Right forelimb (tissue), 1 donor: ENCODE results near the gene PHRF1.
A peak's percentile ranks its signal among the peaks of the same experiment; 100 is the strongest.
"Not testable (repeated sequence)": the region's sequence is repeated elsewhere in the genome, so short reads cannot be mapped to it uniquely, and the experiment has no call there.

Experiments used
- DNase-seq: peaks from one replicate; pipeline ENCODE4 v3.0.0-alpha.2; 2018

The PHRF1 gene

DNA sequence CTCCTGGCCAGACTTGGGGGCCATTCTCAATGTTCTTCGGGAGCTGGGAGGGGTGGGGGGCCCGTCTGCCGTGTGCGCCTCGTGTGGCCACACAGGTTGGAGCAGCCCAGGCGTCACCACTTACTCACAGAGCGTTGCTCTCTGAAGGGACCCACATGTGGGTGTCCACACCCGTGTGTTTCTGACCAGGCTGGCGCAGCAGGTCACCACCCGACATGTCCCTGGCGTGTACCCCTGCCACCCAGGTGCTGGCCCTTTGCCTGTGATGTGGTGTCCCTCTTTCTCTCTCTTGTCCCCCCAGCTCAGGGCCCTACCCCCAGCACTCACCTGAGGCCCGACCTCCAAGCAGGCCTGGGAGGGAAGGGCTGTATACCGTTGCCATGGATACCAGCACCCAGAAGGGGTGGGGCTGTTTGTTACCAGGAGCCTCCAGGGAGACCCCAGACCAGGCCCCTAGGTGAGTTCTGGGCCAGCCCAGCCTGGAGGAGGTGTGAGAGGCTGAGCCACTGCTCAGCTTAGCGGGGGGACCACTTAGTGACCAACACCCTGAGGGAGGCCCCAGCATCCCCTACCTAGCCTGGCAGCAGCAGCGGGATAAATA lies 17.1 kb upstream of the PHRF1 start:
- DNase-seq, result no peak

DNA sequence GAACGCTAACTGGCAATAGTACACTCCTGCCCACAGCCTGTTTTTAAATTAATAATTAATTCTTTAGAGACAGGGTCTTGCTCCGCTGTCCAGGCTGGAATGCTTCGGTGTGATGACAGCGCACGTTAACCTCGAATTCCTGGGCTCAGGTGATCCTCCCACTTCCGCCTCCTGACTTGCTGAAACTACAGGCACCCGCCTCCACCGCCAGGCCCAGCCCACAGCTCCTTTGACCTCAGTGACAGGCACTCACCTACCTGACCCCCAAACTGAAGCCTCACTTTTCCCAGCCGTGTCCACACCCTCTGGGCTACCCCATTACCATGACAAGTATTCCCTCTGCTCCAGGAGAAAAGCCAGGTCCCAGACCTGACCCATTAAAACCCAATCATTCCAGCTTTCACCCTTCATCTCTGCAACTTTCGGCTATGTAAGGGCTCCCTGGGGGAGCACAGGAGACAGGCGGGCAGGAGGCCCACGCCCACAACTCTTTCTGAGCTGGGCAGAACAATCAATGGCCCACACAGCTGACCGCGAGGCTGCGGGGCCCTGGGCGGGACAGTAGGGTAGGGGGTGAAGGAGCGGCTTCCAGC lies 16.5 kb upstream of the PHRF1 start:
- DNase-seq, result no peak

DNA sequence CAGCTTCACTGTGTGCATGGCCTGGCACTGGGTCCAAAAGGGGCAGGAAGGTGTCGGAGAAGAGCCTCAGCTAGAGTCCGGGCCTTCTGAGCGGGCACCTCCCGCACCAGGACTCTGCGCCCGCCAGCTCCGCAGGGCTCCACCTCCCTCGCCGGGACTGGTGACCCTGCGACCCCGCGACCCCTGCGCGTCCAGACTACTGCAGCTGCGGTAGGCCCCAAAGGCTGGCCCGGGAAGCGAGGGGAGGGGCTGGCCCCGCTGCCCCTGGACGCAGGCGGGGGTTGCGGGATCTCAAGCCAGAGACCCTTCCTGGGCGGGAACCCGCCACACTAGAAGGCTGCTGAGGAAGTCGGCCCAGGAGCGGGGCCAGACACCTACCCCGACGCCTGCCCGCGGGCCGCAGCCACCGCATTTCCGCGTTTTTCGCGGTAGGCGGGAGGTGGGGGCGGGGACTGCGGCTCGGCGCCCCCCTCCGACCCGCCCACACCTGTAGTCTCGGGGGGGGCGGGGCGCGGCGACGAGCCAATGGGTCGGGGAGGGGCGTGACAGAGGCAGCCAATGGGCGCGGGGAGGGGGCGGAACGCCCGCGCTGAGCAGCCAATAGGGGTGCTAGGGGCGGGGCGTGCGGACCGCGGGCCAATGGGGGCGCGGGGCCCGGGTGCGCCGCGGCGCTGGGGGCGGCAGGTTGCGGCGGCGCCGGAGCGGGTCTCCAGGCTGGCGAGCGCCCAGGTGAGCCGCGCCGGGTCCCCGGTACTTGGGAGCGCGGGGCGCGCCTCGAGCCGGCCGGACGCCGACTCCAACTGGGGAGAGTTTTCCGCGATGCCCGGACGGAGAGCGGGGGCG lies 15.7 kb upstream of the PHRF1 start, which contains the start of the genes LMNTD2 and RASSF7:
Gene LMNTD2, minus strand, starts transcription at position 434 of the 843 bp plus-strand sequence. Its CDS starts 22 bp downstream, at position 412.
Gene RASSF7, plus strand, starts transcription at position 666 of the 843 bp plus-strand sequence. CDS start 799 bp downstream, outside the sequence.
- peak; percentile 94 for DNase-seq

DNA sequence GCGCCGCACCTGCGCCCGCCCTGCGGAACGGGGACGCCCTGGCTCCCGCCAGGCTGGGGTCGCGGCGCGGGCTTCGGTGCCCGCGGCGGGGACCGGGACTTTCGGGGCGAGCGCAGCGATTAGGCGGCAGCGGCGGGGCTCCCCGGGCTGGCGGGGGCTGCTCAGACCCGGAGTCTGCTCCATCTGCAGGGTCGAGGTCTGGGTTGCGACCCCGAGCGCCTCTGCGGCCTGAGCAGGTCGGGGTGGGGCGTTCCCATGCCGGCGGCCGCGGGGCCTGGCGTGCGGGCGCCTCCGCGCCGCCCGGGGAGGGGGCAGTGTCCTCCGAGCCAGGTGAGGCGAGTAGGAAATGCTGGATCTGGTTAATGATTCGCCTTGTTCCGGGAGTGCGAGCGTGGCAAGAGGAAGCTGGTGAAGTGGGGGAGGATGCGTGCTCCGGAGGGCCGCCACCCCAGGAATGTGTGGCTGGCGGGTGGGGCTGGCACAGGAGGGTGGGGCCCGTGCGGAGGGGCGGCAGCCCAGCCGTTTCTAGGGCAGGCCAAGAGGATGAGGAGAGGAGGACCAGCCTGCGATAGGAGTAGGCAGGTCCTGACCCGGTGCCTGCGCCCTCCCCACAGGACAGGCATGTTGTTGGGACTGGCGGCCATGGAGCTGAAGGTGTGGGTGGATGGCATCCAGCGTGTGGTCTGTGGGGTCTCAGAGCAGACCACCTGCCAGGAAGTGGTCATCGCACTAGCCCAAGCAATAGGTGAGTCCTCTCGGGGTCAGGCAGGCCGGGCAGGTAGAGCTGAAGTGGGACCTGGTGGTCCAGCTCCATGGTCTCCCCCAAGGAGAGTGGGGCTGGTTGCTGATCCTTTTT lies 14.9 kb upstream of the PHRF1 start:
- no peak for DNase-seq

DNA sequence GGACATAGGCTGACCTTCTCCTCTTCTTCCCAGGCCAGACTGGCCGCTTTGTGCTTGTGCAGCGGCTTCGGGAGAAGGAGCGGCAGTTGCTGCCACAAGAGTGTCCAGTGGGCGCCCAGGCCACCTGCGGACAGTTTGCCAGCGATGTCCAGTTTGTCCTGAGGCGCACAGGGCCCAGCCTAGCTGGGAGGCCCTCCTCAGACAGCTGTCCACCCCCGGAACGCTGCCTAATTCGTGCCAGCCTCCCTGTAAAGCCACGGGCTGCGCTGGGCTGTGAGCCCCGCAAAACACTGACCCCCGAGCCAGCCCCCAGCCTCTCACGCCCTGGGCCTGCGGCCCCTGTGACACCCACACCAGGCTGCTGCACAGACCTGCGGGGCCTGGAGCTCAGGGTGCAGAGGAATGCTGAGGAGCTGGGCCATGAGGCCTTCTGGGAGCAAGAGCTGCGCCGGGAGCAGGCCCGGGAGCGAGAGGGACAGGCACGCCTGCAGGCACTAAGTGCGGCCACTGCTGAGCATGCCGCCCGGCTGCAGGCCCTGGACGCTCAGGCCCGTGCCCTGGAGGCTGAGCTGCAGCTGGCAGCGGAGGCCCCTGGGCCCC lies 14.1 kb upstream of the PHRF1 start:
- no peak for DNase-seq

DNA sequence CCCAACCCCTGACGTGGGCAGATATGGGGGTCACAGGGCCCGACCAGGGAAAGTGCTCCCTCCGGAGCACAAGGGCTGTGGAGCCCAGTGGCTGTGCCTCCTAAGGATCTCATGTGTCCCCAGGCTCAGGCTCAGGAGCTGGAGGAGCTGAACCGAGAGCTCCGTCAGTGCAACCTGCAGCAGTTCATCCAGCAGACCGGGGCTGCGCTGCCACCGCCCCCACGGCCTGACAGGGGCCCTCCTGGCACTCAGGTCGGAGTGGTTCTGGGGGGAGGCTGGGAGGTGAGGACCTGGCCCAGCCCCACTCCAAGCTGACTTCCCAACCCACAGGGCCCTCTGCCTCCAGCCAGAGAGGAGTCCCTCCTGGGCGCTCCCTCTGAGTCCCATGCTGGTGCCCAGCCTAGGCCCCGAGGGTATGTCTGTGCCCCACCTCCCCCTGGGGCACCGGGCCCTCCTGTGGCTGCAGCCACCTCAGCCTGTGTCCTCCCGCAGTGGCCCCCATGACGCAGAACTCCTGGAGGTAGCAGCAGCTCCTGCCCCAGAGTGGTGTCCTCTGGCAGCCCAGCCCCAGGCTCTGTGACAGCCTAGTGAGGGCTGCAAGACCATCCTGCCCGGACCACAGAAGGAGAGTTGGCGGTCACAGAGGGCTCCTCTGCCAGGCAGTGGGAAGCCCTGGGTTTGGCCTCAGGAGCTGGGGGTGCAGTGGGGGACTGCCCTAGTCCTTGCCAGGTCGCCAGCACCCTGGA lies 13.0 kb upstream of the PHRF1 start:
- DNase-seq, result no peak

DNA sequence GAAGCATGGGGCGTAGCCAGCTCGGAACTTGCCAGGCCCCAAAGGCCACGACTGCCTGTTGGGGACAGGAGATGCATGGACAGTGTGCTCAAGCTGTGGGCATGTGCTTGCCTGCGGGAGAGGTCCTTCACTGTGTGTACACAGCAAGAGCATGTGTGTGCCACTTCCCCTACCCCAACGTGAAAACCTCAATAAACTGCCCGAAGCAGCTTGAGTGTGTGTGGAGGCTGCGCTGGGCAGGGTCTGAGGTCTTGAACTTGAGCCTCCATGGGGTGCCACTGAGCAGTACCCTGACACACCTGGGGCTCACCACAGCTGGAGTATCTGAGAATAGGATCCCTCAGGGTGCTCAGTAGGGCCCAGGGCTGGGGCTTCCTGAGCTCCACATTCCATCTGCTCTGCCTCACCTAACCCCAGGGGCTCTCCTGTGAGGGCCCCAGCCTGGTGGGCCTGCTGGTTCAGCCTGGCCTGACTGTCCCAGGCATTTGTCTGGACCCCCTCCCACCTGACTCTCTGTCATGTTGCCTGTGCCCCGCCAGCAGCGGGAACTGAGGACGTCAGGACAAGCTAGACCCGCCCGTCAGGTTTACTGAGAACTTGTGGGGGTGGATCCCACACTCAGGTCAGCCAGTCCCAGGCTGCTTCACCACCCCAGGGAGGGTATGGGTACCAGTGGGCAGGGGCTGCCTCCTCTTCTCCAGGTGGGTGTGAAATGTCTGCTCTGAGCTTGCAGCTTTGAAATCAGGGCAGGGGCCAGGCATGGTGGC lies 12.3 kb upstream of the PHRF1 start:
- DNase-seq, result no peak

DNA sequence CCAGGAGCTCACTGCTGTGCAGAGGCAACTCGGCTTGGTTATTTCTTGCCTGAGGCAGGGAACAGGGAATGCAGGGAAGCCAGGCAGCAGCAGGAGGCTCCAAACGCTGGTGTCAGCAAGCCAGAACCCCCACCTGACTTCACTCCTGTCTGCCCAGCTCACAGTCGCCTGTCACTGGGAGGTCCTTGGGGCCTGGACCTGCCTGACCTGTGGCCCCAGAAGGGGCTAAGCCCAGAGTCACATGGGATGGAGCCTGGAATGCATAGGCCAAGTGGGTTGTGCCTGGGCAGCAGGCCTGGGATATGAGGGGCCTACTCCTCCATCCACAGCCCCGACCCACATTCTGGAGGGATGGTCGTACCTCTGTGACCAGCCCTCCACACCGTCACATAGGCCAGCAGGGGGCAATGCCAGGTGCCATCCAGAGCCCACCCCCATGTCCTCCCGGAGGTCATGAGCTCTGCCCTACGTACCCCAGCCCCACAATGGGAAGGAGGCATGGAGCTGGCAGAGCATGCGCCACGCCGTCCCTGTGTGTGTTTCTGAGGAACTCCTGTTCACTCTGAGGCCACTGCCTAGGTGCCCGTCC lies 10.3 kb upstream of the PHRF1 start:
- DNase-seq, result no peak

DNA sequence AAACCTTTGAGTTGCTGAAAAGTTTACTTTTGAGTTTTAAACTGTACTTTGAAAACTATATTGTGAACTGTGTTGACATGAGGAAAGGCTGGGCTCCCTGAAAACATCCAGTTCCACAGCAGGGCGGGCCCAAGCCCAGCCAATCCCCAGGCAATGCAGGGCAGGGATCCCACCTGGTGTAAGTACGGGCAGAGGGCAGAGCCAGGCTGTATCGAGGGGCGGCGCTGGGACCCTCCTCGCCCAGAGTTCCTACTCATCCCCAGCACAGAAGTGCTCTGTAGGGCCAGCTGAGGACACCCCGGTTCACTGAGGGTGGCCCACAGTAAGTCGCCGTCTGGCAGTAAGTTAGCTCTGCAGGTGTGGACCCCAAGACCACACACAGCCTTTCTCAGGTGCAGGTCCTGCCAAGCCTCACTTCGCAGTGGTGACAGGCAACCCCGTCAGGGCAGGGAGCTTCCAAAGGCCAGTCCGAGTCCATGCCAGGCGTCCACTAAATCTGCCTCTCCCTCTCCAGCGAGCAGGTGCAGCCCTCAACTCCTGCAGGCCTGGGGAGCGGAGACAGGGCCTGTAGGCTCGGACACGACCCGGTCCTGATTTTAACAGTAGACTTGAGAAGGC lies 9.2 kb upstream of the PHRF1 start:
- DNase-seq, result no peak

DNA sequence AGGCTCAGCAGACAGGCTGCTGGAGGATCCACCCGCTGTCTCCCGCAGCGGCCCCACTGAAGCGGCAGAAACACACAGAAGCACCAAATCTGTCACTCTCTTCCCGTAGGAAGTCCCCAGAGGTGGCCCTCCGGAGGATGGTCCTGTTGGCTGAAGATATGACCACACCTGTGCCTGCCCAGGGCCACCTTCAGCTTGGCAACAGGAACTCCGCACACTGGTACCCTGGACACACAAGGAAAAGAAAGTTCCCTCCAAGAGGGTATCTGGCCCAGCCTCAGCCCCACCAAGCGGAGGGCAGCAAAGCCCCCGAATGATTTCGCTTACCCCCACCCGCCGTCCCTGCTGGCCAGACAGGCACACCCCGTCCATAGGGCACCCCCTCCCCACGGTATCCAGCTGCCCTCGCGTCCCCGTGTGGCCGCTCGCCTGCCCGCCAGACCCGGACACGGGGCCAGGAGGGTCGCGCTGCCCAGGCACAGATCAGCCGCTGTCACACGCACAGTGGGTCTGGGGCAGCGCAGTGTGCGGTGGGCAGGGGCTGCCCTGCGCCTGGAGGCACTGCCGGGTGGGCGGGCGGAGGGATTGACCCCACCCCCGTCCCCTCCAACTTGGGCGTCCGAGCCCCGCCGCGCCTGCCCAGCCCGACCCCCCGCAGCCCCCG lies 8.5 kb upstream of the PHRF1 start:
- DNase-seq, result no peak

DNA sequence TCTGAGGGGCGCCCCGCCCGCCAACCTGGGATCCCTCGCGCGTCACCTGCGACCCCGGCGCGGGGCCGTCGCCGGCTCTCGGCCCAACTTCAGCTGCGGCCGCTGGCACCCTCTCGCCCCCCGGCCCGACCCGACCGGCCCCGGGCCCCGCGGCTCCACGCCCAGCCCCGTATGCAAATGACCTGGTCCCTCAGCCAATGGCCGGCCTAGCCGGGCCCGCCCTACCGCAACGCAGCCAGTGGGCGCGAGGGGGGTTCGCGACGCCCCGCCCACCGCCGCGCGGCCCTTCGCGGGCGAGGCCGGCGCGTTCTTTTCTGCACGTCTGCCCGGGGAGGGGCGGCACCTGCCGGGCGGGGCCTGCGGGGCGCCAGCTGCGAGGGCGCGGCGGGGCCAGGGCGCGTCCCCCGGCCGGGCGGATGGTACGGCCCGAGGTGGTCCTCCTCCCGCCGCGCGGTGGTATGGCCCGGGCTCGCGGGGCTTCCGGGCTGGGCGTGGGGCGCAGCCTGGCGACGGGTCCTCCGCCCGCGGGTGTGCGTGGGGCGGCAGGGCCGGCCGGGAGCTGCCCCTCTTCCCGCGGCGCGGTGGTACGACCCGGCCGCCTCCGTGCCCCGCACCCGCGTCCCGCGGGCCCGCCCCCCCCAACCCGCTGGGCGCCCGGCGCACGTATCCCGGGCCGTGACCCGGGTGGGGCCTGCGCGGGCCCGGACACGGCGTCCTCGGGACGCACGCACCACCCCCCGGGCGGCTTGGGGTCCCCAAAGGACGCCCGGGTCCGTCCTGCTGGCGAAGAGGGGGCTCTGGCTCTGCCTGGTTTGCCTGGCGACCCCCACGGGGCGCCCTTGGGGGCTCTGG lies 7.7 kb upstream of the PHRF1 start:
- peak; percentile 96 for DNase-seq

DNA sequence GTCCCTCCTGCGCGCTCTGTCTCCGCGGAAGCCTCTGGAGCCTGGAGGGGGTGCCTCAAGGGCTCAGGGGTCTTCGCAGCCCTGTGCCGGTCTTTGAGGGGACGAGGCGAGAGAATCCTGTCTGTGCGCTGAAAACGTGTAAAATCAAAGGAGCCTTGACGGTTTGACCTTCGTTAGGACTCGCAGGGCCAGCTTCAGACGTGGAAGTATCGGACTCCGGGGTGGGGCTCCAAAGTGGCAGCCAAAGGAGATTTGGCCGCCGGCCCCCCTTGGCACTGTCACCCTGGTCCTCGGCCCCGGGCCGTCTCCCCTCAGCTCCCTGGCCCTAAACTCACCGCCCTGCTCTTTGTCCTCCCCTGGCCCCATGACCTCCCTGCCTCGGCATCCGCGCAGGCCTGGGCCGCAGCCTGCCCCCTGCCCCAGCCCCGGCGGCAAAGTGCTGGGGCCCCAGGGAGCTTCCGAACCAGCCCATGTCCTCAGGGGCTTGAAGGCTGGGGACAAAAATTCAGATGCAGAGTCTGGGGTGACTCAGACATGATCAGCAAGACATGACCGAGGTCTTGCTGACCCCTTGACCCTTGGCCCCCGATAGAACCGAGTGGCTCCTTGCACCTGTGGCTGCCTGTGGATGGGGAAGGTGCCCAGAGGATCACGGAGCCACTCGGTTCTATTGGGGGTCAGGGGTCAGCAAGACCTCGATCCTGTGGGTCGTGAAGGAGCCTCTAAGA lies 6.9 kb upstream of the PHRF1 start:
- no peak for DNase-seq

DNA sequence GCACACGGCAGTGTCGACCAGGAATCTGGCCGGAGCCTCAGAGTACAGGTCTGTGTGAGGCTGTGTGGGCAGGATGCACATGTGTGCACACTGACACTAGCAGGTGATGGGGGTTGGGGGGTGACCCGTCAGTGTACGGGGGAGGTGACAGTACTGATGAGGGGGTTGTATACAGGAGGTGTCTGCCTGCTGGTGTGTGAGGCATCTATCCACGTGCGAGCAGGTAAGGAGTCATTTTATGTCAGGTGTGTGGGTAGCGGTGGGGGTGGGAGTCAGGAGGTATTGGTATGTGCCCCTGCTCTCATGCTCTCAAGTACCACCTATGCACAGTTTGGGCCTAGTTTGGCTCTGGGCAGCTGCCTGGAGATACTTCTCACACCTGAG lies 4.5 kb upstream of the PHRF1 start:
- DNase-seq, result no peak

DNA sequence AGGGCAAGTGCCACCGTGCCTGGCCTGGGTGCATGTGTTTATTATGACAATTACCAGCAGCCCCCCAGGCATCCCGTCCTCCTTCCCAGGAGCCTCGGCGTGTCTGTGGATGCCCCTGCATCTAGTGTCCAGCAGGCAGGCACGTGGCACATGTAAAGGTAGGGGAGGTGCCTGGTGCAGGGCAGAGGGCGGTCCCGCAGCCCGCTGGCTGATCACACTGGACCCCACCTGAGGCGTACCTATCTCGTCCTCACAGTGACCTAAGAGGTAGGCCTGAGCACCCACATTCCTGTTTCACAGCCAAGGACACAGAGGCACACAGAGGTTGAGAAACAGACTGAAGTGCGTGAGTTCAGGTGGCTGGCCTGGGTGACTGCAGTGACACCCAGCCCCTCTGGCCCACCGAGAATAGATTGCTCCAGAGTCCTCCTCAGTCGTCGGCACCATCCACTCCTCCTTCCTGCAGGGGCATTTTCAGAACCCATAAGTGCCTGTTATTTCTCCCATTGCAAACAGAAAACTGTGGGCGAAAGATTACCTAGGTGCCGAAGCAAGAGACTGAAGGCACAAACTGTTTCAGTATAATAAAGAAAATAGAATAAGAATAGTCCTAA lies 3.0 kb upstream of the PHRF1 start:
- DNase-seq, result no peak

DNA sequence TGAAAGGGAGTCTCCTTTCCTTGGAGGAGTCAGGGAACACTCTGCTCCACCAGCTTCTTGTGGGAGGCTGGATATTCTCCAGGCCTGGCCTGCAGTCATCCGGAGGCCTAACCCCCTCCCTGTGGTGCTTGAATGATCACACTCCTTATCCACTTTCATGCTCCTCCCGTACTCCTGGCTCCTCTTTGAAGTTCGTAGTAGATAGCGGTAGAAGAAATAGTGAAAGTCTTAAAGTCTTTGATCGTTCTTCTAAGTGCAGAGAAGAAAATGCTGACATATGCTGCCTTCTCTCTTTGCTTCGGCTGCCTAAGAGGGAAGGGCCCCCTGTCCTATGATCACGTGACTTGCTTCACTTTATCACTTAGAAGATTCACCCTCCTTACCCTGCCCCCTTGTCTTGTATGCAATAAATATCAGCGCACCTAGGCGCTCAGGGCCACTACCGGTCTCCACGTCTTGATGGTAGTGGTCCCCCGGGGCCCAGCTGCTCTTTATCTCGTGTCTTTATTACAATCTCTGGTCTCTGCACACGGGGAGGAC lies 2.2 kb upstream of the PHRF1 start:
- not testable (repeated sequence) for DNase-seq

DNA sequence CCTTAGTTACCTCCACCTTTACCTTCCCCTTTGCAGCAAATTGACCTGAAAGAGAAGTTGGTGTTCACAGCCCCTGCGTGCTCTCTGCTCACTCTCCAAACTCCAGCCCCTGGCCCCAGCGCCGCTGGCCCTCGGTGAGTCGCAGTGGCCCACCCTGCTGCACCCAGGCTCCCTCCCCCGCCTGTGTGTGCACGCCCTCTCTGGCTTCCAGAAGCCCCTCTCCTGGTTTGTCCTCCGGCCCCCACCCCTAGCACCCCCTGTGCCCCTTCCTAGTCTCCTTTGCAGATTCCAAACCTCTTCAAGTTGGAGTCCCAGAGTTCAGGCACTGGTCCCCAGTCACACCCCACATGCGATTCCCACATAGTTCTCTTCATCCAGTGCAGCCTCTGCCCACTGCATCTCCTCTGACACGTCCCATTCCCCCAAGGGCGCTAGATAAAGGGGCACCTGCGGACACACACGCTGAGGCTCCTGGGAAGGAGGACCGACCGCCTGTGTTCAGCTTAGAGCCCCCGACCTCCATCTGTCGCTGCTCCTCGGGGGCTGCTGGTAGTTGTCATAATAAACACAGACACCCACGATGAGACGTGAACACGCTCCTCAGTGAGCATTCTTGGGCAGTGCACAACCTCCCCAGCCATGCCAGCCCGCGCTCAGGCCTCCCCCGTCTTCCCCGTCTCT lies 1.5 kb upstream of the PHRF1 start:
- no peak for DNase-seq
